Measurements from ENCODE around the gene CCDC137. TPM values are rescaled to one million over a fixed set of nuclear protein-coding genes. Genes with fewer than 3 reads are reported as not detected.

Gene CCDC137
- total and polyA plus RNA-seq, 2 donors (not counting 3 experiments of a cell fraction or from before 2014, with no cell fraction given): 12.9 to 32.2 TPM

- Histone ChIP-seq H2AFZ (ENCODE audit: low read depth, low read length) (no peak overlapping the region), H4K20me1 (replicated peaks; ENCODE audit: control insufficient read depth, extremely low read depth, insufficient read depth, low read length) (no peaks in the 10 kb centered on the region), H3K9me1 (replicated peaks; ENCODE audit: control insufficient read depth, extremely low read depth, insufficient read depth, low read length) (no peaks in the 10 kb centered on the region), H3K9ac (replicated peaks; ENCODE audit: extremely low read depth, insufficient read depth, low read length) (no peak overlapping the region), H3K27me3 (ENCODE audit: control insufficient read depth in 2 of 2, insufficient read depth in 2 of 2, low read length in 2 of 2) (no peaks in the 10 kb centered on the region), H3K4me1 (ENCODE audit: control insufficient read depth, extremely low read depth, insufficient read depth, low read length) (peaks cover 13% of the 10 kb centered on the region), H3K27ac (ENCODE audit: insufficient read depth, low read depth, low read length) (no peak overlapping the region), H3K79me2 (ENCODE audit: control insufficient read depth, insufficient read depth, low read length) (peaks cover 5% of the 10 kb centered on the region), H3K36me3 (ENCODE audit: control insufficient read depth in 2 of 2, extremely low read depth in 1 of 2, insufficient read depth in 2 of 2, low read length in 2 of 2) (peaks cover 0 to 3% of the 10 kb centered on the region in 2 experiments), H3K9me3 (replicated peaks; ENCODE audit: control insufficient read depth, insufficient read depth, low read length) (no peaks in the 10 kb centered on the region), H3K4me2 (ENCODE audit: insufficient read depth, low read length) (no peak overlapping the region), H3K4me3 (replicated peaks in 1 of 3; ENCODE audit: insufficient read depth in 1 of 3, low read depth in 1 of 3, low read length in 3 of 3) (no peak overlapping the region)
- CTCF ChIA-PET: no interaction called here
- DNase-seq (ENCODE audit: low read depth, low spot score): no peak
- TF ChIP-seq CTCF (IDR thresholded peaks at IDR 0.05; ENCODE audit: extremely low read depth in 1 of 2, insufficient read depth in 1 of 2, low read depth in 1 of 2, low read length in 2 of 2) (no peak), MYC (IDR thresholded peaks at IDR 0.05; ENCODE audit: low read depth, low read length) (no peak), POLR2A (IDR thresholded peaks at IDR 0.05; ENCODE audit: low read depth, low read length) (no peak), JUN (IDR thresholded peaks at IDR 0.05; ENCODE audit: borderline replicate concordance, insufficient read depth, insufficient read length, low read depth) (no peak), GATA2 (IDR thresholded peaks at IDR 0.05; ENCODE audit: insufficient read depth, insufficient read length, low read depth, low read length) (no peak), EZH2 (IDR thresholded peaks at IDR 0.05; ENCODE audit: borderline replicate concordance, low read depth, low read length, severe bottlenecking) (no peak), FOS (IDR thresholded peaks at IDR 0.05; ENCODE audit: borderline replicate concordance, insufficient read depth, low read length) (no peak)
- TF ChIP-seq, protein P1, sequence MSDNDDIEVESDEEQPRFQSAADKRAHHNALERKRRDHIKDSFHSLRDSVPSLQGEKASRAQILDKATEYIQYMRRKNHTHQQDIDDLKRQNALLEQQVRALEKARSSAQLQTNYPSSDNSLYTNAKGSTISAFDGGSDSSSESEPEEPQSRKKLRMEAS (IDR thresholded peaks at IDR 0.05; ENCODE audit: insufficient read depth, insufficient read length): no peak
- POLR2A ChIA-PET: no interaction called here
- intact Hi-C loops (cut with micrococcal nuclease) (no loop called here), dilution Hi-C loops (cut with MboI; ENCODE audit: extremely low pct_ligation_motif_present, low sequenced_read_pairs) (no loop called here)
- FAIRE-seq: no peak
- BruUV-seq (replicated peaks): no TSS peak
Measured at GRCh38 chr17:81660441-81660840, 6.1 kb upstream of the CCDC137 start.
